GM23338 (cell line): Measurements from ENCODE around the gene PDLIM5. TPM values are rescaled to one million over a fixed set of nuclear protein-coding genes. Genes with fewer than 3 reads are reported as not detected.

Experiments used
- ATAC-seq: fragments of 200-7000 bp; cut with Tn5 transposase; 3 replicates; pipeline ENCODE4 v1.9.1; 2020
- DNase-seq: peaks from one replicate; pipeline ENCODE4 v3.0.0-alpha.2; 2015; ENCODE audit warnings: low spot score
- H2AFZ ChIP-seq: fragments of 200-600 bp; sonication (generic); 2 replicates; pipeline ENCODE4 v1.8.0; 2016; ENCODE audit warnings: antibody characterized with exemption, mild to moderate bottlenecking, moderate library complexity
- H3F3A ChIP-seq: fragments of 200-600 bp; sonication (generic); replicated peaks from 2 replicates; pipeline ENCODE4 v1.8.0; 2017; ENCODE audit warnings: antibody characterized with exemption, mixed run types, low read depth
- H3K27ac ChIP-seq: fragments of 200-600 bp; sonication (generic); 2 replicates; pipeline ENCODE4 v1.6.1; 2016; ENCODE audit warnings: low read depth
- H3K27me3 ChIP-seq: fragments of 200-600 bp; sonication (generic); 2 replicates; pipeline ENCODE4 v1.8.0; 2016; ENCODE audit warnings: mild to moderate bottlenecking, mixed run types, moderate library complexity; ENCODE audit not compliant: insufficient read depth
- H3K36me3 ChIP-seq: fragments of 200-600 bp; sonication (generic); 2 replicates; pipeline ENCODE4 v1.8.0; 2016; ENCODE audit warnings: mild to moderate bottlenecking; ENCODE audit not compliant: insufficient read depth
- H3K4me1 ChIP-seq: fragments of 200-600 bp; sonication (generic); 2 replicates; pipeline ENCODE4 v1.8.0; 2016; ENCODE audit warnings: mild to moderate bottlenecking, moderate library complexity; ENCODE audit not compliant: insufficient read depth
- H3K4me2 ChIP-seq: fragments of 200-600 bp; sonication (generic); 2 replicates; pipeline ENCODE4 v1.7.1; 2017; ENCODE audit warnings: mixed run types
- H3K4me3 ChIP-seq: fragments of 200-600 bp; sonication (generic); 2 replicates; pipeline ENCODE4 v1.6.1; 2016; ENCODE audit warnings: mixed run types
- H3K79me2 ChIP-seq: fragments of 200-600 bp; sonication (generic); replicated peaks from 2 replicates; pipeline ENCODE4 v1.8.0; 2017; ENCODE audit warnings: mild to moderate bottlenecking; ENCODE audit not compliant: insufficient read depth
- H3K9me2 ChIP-seq: fragments of 200-600 bp; sonication (generic); 2 replicates; pipeline ENCODE4 v1.8.0; 2017; ENCODE audit not compliant: insufficient read depth
- H4K20me1 ChIP-seq: fragments of 200-600 bp; sonication (generic); replicated peaks from 2 replicates; pipeline ENCODE4 v1.8.0; 2017; ENCODE audit warnings: mild to moderate bottlenecking; ENCODE audit not compliant: insufficient read depth
- H3K27ac Mint-ChIP-seq: 2 replicates; pipeline ENCODE4 v1.8.0; 2020; ENCODE audit warnings: inconsistent platforms, mild to moderate bottlenecking, moderate library complexity, mixed read lengths
- H3K27me3 Mint-ChIP-seq: 3 replicates; pipeline ENCODE4 v1.8.0; 2022; ENCODE audit warnings: low read depth, mild to moderate bottlenecking, moderate library complexity, mixed read lengths, inconsistent platforms; ENCODE audit not compliant: insufficient read depth, poor library complexity
- H3K36me3 Mint-ChIP-seq: 3 replicates; pipeline ENCODE4 v1.8.0; 2021; ENCODE audit warnings: low read depth, mild to moderate bottlenecking, inconsistent platforms, moderate library complexity, mixed read lengths
- H3K4me1 Mint-ChIP-seq: 3 replicates; pipeline ENCODE4 v1.8.0; 2020; ENCODE audit warnings: mild to moderate bottlenecking, inconsistent platforms, mixed read lengths
- H3K4me3 Mint-ChIP-seq: 3 replicates; pipeline ENCODE4 v1.8.0; 2021; ENCODE audit warnings: moderate library complexity, mild to moderate bottlenecking, inconsistent platforms, mixed read lengths
- H3K9me3 Mint-ChIP-seq: 3 replicates; pipeline ENCODE4 v1.8.0; 2020; ENCODE audit warnings: moderate library complexity, mild to moderate bottlenecking, inconsistent platforms, mixed read lengths
- CTCF ChIP-seq, 2 experiments: fragments of 200-600 bp in 1 of 2; sonication (generic) in 1 of 2; conservative IDR thresholded peaks; 2 replicates each; pipeline versions ENCODE4 v1.5.1 to v1.6.1; 2016 to 2017; ENCODE audit warnings: antibody characterized with exemption in 2 of 2, low read depth in 2 of 2, mild to moderate bottlenecking in 2 of 2, moderate library complexity in 1 of 2
- EZH2 ChIP-seq: fragments of 200-600 bp; sonication (generic); IDR thresholded peaks from one replicate; pipeline ENCODE4 v1.8.0; 2017; ENCODE audit warnings: antibody characterized with exemption, mild to moderate bottlenecking, low read depth; ENCODE audit not compliant: unreplicated experiment
- EZH2phosphoT487 ChIP-seq: fragments of 200-600 bp; sonication (generic); IDR thresholded peaks from one replicate; pipeline ENCODE4 v1.8.1; 2018; ENCODE audit warnings: antibody characterized with exemption; ENCODE audit not compliant: unreplicated experiment
- NANOG ChIP-seq: IDR thresholded peaks from 2 replicates; pipeline ENCODE4 v1.6.1; 2016; ENCODE audit warnings: antibody characterized with exemption, borderline replicate concordance
- POLR2AphosphoS5 ChIP-seq: IDR thresholded peaks from 2 replicates; pipeline ENCODE4 v1.6.1; 2016; ENCODE audit warnings: antibody characterized with exemption, low read depth
- ZNF331 ChIP-seq: fragments of 250-450 bp; sonication (Bioruptor Pico); IDR thresholded peaks from 2 replicates; pipeline ENCODE4 v1.5.0; 2020; ENCODE audit warnings: low read depth, mild to moderate bottlenecking, moderate library complexity
- polyA plus RNA-seq: library from polyadenylated mRNA; unstranded; fragments of >200 nt; fragmentation: Nextera tagmentation; extraction: Ambion mirVana; gene quantifications from 2 replicates; pipeline ENCODE4 v1.2.1, GENCODE V29; 2016
- total RNA-seq: library from RNA; depleted of rRNA; stranded (reverse); fragments of >200 nt; shearing (Covaris generic); gene quantifications from 2 replicates; pipeline ENCODE4 v1.2.3, GENCODE V29; 2014
- TF ChIP-seq, protein P1 (sequence below): fragments of 250-450 bp; sonication (Bioruptor Pico); IDR thresholded peaks from 2 replicates; pipeline ENCODE4 v1.5.0; 2020; ENCODE audit warnings: mild to moderate bottlenecking, moderate library complexity

Gene PDLIM5
- total and polyA plus RNA-seq, 2 experiments from 2014 or later, result 45.2 to 53.0 TPM

- H3K27me3 Mint-ChIP-seq, result no peaks in the 10 kb centered on the region
- Histone ChIP-seq H3K9me2 (no peaks in the 10 kb centered on the region), H3K27ac (no peak overlapping the region), H4K20me1 (no peaks in the 10 kb centered on the region), H3K79me2 (no peaks in the 10 kb centered on the region), H3F3A (no peaks in the 10 kb centered on the region), H3K4me1 (0 out of 2 replicates have a peak, but pooled peaks cover 5% of the 10 kb centered on the region), H2AFZ (no peak overlapping the region), H3K36me3 (no peaks in the 10 kb centered on the region), H3K4me2 (no peak overlapping the region), H3K4me3 (no peak overlapping the region), H3K27me3 (no peaks in the 10 kb centered on the region)
- H3K4me1 Mint-ChIP-seq, result peaks cover 5% of the 10 kb centered on the region; the same call in 1 of the 3 replicates
- ATAC-seq (no peak), DNase-seq (no peak)
- no peak overlapping the region for H3K27ac Mint-ChIP-seq
- no peaks in the 10 kb centered on the region for H3K9me3 Mint-ChIP-seq
- no peak overlapping the region for H3K4me3 Mint-ChIP-seq
- TF ChIP-seq EZH2, result no peak
- TF ChIP-seq ZNF331, result no peak
- TF ChIP-seq, protein P1, sequence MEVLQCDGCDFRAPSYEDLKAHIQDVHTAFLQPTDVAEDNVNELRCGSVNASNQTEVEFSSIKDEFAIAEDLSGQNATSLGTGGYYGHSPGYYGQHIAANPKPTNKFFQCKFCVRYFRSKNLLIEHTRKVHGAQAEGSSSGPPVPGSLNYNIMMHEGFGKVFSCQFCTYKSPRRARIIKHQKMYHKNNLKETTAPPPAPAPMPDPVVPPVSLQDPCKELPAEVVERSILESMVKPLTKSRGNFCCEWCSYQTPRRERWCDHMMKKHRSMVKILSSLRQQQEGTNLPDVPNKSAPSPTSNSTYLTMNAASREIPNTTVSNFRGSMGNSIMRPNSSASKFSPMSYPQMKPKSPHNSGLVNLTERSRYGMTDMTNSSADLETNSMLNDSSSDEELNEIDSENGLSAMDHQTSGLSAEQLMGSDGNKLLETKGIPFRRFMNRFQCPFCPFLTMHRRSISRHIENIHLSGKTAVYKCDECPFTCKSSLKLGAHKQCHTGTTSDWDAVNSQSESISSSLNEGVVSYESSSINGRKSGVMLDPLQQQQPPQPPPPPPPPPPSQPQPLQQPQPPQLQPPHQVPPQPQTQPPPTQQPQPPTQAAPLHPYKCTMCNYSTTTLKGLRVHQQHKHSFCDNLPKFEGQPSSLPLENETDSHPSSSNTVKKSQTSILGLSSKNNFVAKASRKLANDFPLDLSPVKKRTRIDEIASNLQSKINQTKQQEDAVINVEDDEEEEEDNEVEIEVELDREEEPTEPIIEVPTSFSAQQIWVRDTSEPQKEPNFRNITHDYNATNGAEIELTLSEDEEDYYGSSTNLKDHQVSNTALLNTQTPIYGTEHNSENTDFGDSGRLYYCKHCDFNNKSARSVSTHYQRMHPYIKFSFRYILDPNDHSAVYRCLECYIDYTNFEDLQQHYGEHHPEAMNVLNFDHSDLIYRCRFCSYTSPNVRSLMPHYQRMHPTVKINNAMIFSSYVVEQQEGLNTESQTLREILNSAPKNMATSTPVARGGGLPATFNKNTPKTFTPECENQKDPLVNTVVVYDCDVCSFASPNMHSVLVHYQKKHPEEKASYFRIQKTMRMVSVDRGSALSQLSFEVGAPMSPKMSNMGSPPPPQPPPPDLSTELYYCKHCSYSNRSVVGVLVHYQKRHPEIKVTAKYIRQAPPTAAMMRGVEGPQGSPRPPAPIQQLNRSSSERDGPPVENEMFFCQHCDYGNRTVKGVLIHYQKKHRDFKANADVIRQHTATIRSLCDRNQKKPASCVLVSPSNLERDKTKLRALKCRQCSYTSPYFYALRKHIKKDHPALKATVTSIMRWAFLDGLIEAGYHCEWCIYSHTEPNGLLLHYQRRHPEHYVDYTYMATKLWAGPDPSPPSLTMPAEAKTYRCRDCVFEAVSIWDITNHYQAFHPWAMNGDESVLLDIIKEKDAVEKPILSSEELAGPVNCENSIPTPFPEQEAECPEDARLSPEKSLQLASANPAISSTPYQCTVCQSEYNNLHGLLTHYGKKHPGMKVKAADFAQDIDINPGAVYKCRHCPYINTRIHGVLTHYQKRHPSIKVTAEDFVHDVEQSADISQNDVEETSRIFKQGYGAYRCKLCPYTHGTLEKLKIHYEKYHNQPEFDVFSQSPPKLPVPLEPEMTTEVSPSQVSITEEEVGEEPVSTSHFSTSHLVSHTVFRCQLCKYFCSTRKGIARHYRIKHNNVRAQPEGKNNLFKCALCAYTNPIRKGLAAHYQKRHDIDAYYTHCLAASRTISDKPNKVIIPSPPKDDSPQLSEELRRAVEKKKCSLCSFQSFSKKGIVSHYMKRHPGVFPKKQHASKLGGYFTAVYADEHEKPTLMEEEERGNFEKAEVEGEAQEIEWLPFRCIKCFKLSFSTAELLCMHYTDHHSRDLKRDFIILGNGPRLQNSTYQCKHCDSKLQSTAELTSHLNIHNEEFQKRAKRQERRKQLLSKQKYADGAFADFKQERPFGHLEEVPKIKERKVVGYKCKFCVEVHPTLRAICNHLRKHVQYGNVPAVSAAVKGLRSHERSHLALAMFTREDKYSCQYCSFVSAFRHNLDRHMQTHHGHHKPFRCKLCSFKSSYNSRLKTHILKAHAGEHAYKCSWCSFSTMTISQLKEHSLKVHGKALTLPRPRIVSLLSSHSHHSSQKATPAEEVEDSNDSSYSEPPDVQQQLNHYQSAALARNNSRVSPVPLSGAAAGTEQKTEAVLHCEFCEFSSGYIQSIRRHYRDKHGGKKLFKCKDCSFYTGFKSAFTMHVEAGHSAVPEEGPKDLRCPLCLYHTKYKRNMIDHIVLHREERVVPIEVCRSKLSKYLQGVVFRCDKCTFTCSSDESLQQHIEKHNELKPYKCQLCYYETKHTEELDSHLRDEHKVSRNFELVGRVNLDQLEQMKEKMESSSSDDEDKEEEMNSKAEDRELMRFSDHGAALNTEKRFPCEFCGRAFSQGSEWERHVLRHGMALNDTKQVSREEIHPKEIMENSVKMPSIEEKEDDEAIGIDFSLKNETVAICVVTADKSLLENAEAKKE, result no peak
- no peak for TF ChIP-seq POLR2AphosphoS5
- no peak for TF ChIP-seq NANOG
- no peak for TF ChIP-seq EZH2phosphoT487
- TF ChIP-seq CTCF (conservative IDR thresholded peaks at IDR 0.05; ENCODE audit: low read depth in 2 of 2), result no peak
- peaks cover 3% of the 10 kb centered on the region; the same call in 1 of the 3 replicates for H3K36me3 Mint-ChIP-seq
Measured at GRCh38 chr4:94581766-94582165, 130.0 kb downstream of the PDLIM5 start.
